Left ventricle myocardium inferior (tissue), 1 donor: ENCODE measurements around the gene PDE9A. TPM values are rescaled to one million over a fixed set of nuclear protein-coding genes. Genes with fewer than 3 reads are reported as not detected.

Experiments used
- DNase-seq: peaks from one replicate; pipeline ENCODE4 v3.0.0-alpha.2; 2020
- H3K27ac ChIP-seq: fragments of 200-600 bp; replicated peaks from 2 replicates; pipeline ENCODE4 v1.8.0; 2021
- H3K27me3 ChIP-seq: fragments of 200-600 bp; 2 replicates; pipeline ENCODE4 v1.8.0; 2021; ENCODE audit warnings: low read depth
- H3K36me3 ChIP-seq: fragments of 200-600 bp; 2 replicates; pipeline ENCODE4 v1.8.0; 2021
- H3K4me1 ChIP-seq: fragments of 200-600 bp; 2 replicates; pipeline ENCODE4 v1.8.0; 2021
- H3K4me3 ChIP-seq: fragments of 200-600 bp; 2 replicates; pipeline ENCODE4 v1.8.0; 2021; ENCODE audit warnings: mild to moderate bottlenecking, moderate library complexity
- H3K9me3 ChIP-seq: fragments of 200-600 bp; replicated peaks from 2 replicates; pipeline ENCODE4 v1.8.0; 2021
- CTCF ChIP-seq: fragments of 200-600 bp; IDR thresholded peaks from 2 replicates; pipeline ENCODE4 v1.8.0; 2021; ENCODE audit warnings: antibody characterized with exemption, mild to moderate bottlenecking, borderline replicate concordance
- intact Hi-C: fragments of 100-400 bp; cut with micrococcal nuclease; formaldehyde crosslinking; loops from one replicate; pipeline ENCODE4 v1.11.0; 2022
- total RNA-seq: library from RNA; stranded (reverse); fragmentation: NEBNext Ultra II Directional; extraction: Animal tissue kit (Norgen Biotek cat#: 25700); gene quantifications from one replicate; pipeline ENCODE4 v1.2.1, GENCODE V29; 2021
- donor health status: DM: no; HTN: yes; CAD: no; lungs with severe emphysema.

The PDE9A gene
- total RNA-seq, 1 donor from 2014 or later: 3.2 TPM

- TF ChIP-seq CTCF: no peak
- H3K27ac ChIP-seq: no peak overlapping the region
- H3K4me3 ChIP-seq: no peak overlapping the region
- intact Hi-C loops: no loop called here
- peaks cover 50% of the 10 kb centered on the region for H3K27me3 ChIP-seq
- DNase-seq: no peak
- H3K9me3 ChIP-seq: no peaks in the 10 kb centered on the region
- no peaks in the 10 kb centered on the region for H3K36me3 ChIP-seq
- H3K4me1 ChIP-seq: peaks cover 9% of the 10 kb centered on the region
These were observed 30.9 kb downstream of the PDE9A start for GRCh38 chr21:42684109-42684916.

- no peak for TF ChIP-seq CTCF
- intact Hi-C loops: no loop called here
- peaks cover 43% of the 10 kb centered on the region for H3K27me3 ChIP-seq
These were observed 31.6 kb downstream of the PDE9A start for GRCh38 chr21:42685036-42685435.

GRCh38 chr21:42685954-42686500 lies 32.6 kb downstream of the PDE9A start:
- intact Hi-C loops: no loop called here
- Histone ChIP-seq H3K27ac (no peak overlapping the region), H3K4me3 (no peak overlapping the region), H3K4me1 (peaks cover 9% of the 10 kb centered on the region), H3K27me3 (peaks cover 33% of the 10 kb centered on the region), H3K9me3 (no peaks in the 10 kb centered on the region), H3K36me3 (no peaks in the 10 kb centered on the region)
- DNase-seq: no peak
- no peak for TF ChIP-seq CTCF

More at GRCh38 chr21:42685036-42685435, 31.6 kb downstream of the PDE9A start:
- Histone ChIP-seq H3K36me3 (no peaks in the 10 kb centered on the region), H3K4me1 (peaks cover 9% of the 10 kb centered on the region), H3K4me3 (peak overlapping the region; percentile 33), H3K9me3 (no peaks in the 10 kb centered on the region), H3K27ac (no peak overlapping the region)
- no peak for DNase-seq

GRCh38 chr21:42687796-42688195 lies 34.4 kb downstream of the PDE9A start:
- no peak for DNase-seq
- H3K27ac ChIP-seq: no peak overlapping the region
- H3K9me3 ChIP-seq: no peaks in the 10 kb centered on the region
- peaks cover 9% of the 10 kb centered on the region for H3K4me1 ChIP-seq
- no peaks in the 10 kb centered on the region for H3K36me3 ChIP-seq
- intact Hi-C loops: no loop called here
- peaks cover 20% of the 10 kb centered on the region for H3K27me3 ChIP-seq
- H3K4me3 ChIP-seq: no peak overlapping the region
- no peak for TF ChIP-seq CTCF

GRCh38 chr21:42688226-42688840 lies 34.9 kb downstream of the PDE9A start:
- no peaks in the 10 kb centered on the region for H3K9me3 ChIP-seq
- H3K4me3 ChIP-seq: no peak overlapping the region
- peaks cover 16% of the 10 kb centered on the region for H3K27me3 ChIP-seq
- no peak overlapping the region for H3K27ac ChIP-seq
- DNase-seq: no peak
- peaks cover 9% of the 10 kb centered on the region for H3K4me1 ChIP-seq
- intact Hi-C loops: no loop called here
- no peaks in the 10 kb centered on the region for H3K36me3 ChIP-seq
- TF ChIP-seq CTCF: no peak
